ENCODE results near the gene RHO. TPM values are rescaled to one million over a fixed set of nuclear protein-coding genes. Genes with fewer than 3 reads are reported as not detected.
"Not testable (repeated sequence)": the region's sequence is repeated elsewhere in the genome, so short reads cannot be mapped to it uniquely, and the experiment has no call there.

Gene RHO
- total RNA-seq = not detected

DNA sequence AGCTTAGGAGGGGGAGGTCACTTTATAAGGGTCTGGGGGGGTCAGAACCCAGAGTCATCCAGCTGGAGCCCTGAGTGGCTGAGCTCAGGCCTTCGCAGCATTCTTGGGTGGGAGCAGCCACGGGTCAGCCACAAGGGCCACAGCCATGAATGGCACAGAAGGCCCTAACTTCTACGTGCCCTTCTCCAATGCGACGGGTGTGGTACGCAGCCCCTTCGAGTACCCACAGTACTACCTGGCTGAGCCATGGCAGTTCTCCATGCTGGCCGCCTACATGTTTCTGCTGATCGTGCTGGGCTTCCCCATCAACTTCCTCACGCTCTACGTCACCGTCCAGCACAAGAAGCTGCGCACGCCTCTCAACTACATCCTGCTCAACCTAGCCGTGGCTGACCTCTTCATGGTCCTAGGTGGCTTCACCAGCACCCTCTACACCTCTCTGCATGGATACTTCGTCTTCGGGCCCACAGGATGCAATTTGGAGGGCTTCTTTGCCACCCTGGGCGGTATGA is at the start of gene RHO:
RHO (plus strand) TSS at position 51 of the 512 bp plus-strand sequence; CDS start at position 146, 95 bp downstream.
- H3K9me3 Mint-ChIP-seq = no peaks in the 10 kb centered on the region
- ATAC-seq (no peak), DNase-seq (ENCODE audit: low spot score in 2 of 2) (no peak)
- H3K27ac Mint-ChIP-seq = peak within 1 kb of the TSS in 1 of 2 donors; percentile 17
- H3K36me3 Mint-ChIP-seq = no peaks in the 10 kb centered on the region

DNA sequence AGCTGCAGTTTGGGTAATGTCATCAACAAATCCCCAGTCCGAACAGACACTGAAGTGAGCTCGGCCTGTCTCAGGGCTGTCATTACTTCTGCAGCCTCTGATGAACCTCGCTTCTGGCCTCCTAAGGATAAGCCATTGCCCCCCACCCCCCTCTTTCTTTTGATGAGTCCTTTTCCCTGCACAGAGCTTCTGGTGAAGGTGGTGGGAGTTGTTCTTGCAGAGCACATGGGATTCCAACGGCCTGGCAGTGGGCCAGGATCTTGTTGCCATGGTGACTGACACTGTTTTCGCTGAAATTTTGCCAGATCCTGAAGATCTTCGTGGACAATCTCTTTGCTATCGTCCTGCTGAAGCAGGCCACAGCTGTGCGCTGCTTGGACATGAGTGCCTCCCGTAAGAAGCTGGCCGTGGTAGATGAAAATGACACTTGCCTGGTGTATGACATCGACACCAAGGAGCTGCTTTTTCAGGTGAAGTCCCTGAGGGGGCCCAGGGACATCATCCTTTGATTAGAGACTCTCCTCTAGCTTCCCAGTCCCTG is 47.1 kb upstream of the RHO start:
- peak overlapping the region; percentile 60 to 82 for H3K27ac Mint-ChIP-seq
- ATAC-seq; H3K36me3 Mint-ChIP-seq; H3K9me3 Mint-ChIP-seq; DNase-seq (ENCODE audit: low spot score in 2 of 2): not testable (repeated sequence)

DNA sequence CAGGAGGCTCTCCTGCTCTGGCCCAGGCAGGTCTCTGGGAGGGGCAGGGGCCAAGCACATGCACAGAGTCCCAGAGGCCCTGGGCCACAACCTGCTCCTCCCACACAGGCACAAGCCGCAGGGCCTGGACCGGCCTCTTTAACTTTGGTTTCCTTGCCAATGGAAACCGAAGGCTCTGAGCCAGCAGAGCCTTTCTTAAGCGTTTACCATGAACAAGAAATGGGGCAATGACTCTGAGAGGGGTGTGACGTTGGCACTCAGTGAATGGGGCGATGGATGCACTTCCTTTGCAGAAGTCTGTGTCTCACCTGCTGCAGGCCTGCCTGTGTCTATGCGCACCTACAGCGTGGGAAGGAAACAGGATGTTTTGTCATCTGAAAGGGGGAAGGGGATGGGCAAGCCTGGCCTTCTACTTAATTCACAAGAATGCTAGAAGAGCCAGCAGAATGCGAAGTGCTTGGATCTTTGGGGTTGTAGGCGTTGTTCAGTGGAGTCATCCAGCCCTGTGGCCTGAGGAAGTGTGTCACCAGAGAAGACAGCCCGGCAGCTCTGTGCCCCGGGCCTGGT is 46.6 kb upstream of the RHO start:
- H3K9me3 Mint-ChIP-seq = no peaks in the 10 kb centered on the region
- ATAC-seq (peak; percentile 62 to 88), DNase-seq (ENCODE audit: low spot score in 2 of 2) (peak in 1 of 2 donors; percentile 18)
- peak overlapping the region; percentile 60 to 82 for H3K27ac Mint-ChIP-seq
- peaks cover 0 to 8% of the 10 kb centered on the region in 2 donors for H3K36me3 Mint-ChIP-seq

DNA sequence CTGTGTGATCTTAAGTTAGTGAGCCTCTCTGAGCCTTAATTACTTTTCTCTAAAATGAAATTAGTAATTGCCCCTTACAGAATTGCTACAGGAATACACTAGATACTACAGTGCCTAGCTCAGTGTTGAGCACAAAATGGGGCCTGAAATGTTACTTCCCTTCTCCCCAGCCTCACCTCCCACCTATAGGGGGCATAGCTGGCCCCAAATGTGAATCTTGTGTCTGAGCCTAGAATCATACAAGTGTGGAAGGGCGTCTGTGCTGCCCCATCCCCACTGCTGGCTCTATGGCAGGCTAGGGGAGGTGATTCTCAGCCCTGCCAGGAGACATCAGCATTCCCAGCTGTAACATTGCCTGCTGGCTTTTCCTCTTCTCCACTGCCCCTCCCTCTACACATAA is 45.7 kb upstream of the RHO start:
- H3K27ac Mint-ChIP-seq = peak overlapping the region; percentile 60 to 75
- DNase-seq (ENCODE audit: low spot score in 2 of 2) (no peak), ATAC-seq (no peak)
- peaks cover 0 to 8% of the 10 kb centered on the region in 2 donors for H3K36me3 Mint-ChIP-seq
- no peaks in the 10 kb centered on the region for H3K9me3 Mint-ChIP-seq

DNA sequence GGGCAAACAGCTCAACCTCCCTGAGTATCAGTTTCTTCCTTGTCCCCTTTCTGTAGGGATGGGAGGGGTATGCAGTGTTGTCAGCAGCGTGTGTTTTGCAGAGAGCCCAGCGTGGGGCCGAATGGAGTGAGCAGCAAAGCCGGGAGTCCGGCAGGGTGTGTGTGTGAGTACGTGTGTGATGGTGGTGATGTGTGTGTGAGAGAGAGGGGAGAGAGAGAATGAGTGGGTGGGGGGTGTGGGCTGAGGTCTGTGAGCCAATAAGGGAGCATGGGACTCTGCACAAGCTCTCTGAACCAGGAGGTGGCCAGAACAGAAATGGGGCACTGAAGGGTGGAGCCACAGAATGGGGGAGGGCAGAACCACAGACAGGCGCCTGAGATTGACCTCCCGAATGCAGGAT is 44.6 kb upstream of the RHO start:
- Mint-ChIP-seq H3K27ac (no peak overlapping the region), H3K36me3 (peaks cover 0 to 8% of the 10 kb centered on the region in 2 donors), H3K9me3 (no peaks in the 10 kb centered on the region)
- DNase-seq (ENCODE audit: low spot score in 2 of 2) (no peak), ATAC-seq (no peak)

DNA sequence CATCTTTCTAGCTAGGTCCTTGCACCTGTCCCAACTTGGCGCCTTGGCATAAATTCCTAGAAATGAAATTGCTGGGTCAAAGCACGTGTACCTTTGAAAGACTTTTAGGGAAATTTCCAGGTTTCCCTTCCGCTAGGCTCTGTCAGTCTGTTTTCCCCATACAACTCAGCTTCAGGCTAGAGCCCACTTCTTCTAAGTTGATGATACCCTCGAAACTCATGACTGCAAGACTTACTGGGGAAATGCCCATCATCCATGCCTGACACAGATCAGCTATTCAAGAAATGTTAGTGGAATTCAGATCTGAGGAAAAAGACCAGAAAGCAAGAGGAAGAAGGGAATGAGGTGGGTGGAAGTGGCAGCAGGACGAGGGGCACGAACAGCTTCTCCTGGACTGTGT is 43.3 kb upstream of the RHO start:
- not testable (repeated sequence) for H3K36me3 Mint-ChIP-seq; H3K27ac Mint-ChIP-seq; ATAC-seq; H3K9me3 Mint-ChIP-seq; DNase-seq (ENCODE audit: low spot score in 2 of 2)

DNA sequence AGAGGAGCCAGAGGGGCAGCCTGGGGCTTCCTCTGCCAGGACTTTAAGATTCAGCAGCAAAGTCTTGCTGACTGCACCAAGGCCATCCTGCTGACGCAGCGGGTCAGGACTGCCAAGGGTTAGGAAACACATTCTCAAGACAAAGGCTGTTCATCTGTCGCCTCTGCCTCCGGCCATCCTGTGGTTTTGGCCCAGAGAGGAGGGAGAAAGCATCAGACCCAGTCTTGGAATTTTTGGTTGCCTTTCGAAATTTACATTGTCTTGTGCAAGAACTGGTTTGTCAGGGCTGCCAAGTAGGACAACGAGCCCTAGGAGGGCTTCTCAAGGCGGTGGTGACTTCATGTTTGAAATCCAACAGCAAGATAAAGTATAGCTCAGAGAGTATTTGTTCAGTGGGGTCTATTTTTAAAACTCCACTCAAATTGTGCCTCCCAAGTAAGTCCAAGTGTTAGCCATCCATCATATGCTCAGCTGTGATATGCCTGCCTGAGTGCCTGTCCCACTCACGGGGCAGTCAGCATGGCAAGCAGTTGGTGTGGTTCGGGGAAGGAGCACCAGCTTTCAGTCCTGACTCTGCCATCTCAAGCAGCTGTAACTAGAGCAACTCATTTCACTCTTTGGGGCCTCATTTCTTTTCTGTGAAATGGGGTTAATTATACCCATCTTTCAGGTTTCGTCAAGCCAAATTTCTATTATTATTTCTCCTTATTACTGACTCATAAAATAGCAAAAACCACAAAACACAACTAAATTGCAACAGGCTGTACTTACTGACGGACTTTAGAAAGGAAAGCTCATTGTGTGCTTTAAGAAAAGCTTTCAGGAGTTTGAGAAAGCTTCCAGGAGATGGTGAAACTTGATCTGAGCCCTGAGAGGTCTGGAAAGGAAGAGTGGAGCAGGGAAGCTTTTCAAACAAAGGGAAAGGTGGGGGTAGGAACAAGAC is 42.4 kb upstream of the RHO start:
- Mint-ChIP-seq H3K36me3 (peaks cover 0 to 8% of the 10 kb centered on the region in 2 donors), H3K9me3 (no peaks in the 10 kb centered on the region), H3K27ac (no peak overlapping the region)
- no peak for ATAC-seq
- DNase-seq (ENCODE audit: low spot score in 2 of 2) = no peak

DNA sequence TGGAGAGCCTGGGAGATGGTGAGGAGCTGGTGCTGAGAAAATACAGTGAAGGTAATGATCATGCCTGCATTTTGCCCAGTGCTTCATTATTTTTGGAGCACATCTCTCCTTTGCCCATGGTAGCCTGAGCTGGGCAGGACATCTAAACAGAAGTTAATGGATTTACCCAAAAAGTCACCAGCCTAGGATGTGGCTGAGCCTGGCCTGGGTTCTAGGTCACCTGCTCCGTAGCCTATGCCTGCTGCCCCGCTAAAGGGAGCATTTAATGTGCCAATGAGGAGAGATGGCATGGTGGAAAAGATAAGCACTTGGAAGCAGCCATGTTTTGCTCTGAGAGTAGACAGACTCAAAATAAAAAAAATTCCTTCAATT is 41.8 kb upstream of the RHO start:
- no peaks in the 10 kb centered on the region for H3K9me3 Mint-ChIP-seq
- H3K27ac Mint-ChIP-seq = no peak overlapping the region

DNA sequence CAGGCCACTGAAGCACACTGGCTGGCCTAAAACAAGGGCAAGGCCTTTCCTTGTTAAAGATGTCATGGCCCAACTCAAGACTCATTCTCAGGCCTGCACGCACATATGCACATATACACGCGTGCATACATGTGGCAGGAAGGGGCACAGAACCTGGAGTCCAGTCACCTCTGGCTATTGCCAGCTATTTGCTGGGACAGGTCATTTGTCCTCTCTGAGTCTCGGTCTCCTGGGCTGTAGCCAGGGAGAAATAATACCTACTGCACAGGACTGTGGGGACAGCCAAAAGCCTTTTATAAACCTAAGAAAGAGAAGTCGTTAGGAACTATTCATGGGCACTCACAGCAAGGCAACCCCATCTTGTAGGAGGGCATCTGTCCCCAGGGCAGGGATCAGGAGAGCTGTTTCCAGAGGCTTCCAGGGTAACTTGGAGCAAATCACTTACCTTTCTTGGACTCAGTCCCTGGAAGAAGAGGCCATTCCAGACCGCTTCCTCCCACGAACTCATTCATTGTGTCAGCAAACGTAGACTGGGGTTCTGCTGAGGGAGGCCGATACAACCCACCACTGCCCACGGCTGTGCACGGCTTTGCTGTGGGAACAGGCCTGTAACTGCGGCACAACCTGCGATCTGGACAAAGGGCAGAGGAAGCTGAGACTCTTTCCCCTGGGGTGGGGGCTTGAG is 41.1 kb upstream of the RHO start:
- Mint-ChIP-seq H3K36me3 (peaks cover 0 to under 1% of the 10 kb centered on the region in 2 donors), H3K27ac (no peak overlapping the region), H3K9me3 (no peaks in the 10 kb centered on the region)
- ATAC-seq (no peak), DNase-seq (ENCODE audit: low spot score in 2 of 2) (no peak)

More for the DNA sequence above, 41.8 kb upstream of the RHO start:
- H3K36me3 Mint-ChIP-seq = peaks cover 0 to 7% of the 10 kb centered on the region in 2 donors
- ATAC-seq = no peak
- no peak for DNase-seq (ENCODE audit: low spot score in 2 of 2)

DNA sequence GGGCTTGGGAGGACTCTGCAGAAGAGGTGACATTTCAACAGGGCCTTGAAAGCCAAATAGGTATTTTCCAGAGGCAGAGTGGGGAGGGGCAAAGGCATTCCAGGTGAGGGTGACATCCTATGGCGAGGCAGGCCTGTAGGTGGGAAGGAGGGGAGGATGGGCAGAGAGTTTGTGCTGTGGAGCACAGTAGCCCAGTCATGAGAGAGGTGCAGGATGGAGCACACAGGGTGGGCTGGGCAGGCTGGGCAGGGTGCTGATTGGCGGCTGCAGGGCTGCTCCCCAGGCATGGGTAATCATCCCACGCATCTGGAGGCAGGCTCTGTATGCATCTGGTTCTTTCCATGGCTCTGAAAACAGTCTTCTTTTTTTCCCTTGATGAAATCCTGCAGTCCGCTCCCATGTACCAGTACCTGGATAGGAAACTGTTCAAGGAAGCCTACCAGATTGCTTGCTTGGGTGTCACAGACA is 40.5 kb upstream of the RHO start:
- not testable (repeated sequence) for H3K36me3 Mint-ChIP-seq; H3K27ac Mint-ChIP-seq; DNase-seq (ENCODE audit: low spot score in 2 of 2); ATAC-seq; H3K9me3 Mint-ChIP-seq

DNA sequence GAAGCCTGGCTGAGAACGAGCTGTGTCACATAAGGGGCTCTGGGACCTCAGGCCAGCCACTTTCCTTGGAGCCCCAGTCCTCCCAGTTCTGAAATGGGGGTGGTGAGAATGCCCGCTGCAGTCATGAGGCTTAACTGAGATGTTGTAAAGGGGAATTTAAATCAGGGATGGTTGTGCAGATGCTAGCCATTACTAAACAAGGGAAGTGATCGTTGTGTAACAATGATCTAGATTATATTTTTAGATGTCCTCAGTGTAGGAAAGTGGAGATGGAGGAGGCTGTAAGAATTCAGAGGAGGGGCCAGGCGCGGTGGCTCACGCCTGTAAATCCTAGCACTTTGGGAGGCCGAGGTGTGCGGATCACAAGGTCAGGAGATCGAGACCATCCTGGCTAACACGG is 39.2 kb upstream of the RHO start:
- not testable (repeated sequence) for H3K27ac Mint-ChIP-seq; H3K36me3 Mint-ChIP-seq; DNase-seq (ENCODE audit: low spot score in 2 of 2); ATAC-seq; H3K9me3 Mint-ChIP-seq

DNA sequence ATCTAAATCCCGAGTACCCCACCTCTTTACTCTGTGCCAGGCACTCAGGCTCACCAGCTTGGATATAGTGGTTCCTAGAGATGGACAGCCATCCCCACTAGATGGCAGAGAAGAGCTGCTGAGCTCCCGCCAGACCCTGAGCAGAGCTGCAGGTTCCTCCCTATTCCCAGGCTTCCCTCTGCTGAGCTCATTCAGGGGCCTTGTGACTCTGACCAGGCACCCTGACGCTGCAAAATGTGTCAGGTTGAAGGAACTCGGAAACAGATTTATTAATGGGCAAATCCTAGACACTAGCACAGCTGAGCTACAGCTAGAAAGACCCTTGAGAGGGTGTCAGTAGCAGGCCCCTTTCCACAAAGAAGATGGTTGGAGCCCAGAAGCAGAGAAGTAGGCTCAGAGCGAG is 38.2 kb upstream of the RHO start:
- H3K9me3 Mint-ChIP-seq = no peaks in the 10 kb centered on the region
- no peak overlapping the region for H3K27ac Mint-ChIP-seq
- DNase-seq (ENCODE audit: low spot score in 2 of 2) (peak in 1 of 2 donors; percentile 43), ATAC-seq (peak; percentile 93 to 95)
- H3K36me3 Mint-ChIP-seq = no peaks in the 10 kb centered on the region

DNA sequence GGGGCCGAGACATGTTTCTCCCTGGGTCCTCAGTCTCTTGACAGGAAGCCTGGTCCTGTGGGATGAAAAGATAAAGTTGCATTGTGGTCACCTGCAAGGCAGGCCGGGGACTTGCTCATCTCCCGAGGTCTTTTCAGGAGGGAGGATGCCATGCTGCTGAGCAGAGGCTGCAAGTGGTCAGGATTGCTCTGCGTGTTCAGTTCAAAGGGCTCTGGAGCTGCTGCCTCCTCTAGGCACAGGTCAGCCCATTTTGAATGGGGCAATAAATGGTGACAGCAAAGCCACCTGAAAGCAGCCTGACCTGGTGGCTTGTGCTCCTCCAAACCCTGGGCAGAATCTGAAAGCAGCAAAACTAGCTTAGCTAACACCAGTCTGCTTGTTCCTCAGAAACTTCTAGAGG is 37.4 kb upstream of the RHO start:
- not testable (repeated sequence) for H3K27ac Mint-ChIP-seq; DNase-seq (ENCODE audit: low spot score in 2 of 2); ATAC-seq; H3K9me3 Mint-ChIP-seq; H3K36me3 Mint-ChIP-seq

DNA sequence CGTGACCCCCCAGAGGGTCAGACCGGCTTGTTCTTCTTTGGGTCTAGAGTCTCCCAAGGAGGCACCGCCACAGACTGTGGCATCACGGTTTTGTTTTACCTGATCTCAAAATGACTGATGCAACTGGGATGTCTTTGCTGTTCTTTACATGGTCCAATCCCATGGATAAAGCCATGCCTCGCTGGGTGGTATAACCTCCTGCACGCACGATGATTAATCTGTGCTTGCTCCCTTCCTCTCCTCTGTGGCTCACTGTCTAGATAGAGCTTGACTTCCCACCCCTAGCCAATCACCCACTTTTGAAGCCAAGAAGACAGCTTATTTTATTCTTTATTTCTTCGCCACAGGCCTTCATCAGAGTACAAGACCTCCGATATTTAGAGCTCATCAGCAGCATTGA is 36.6 kb upstream of the RHO start:
- H3K27ac Mint-ChIP-seq = peak overlapping the region in 1 of 2 donors; percentile 4
- no peak for ATAC-seq
- no peaks in the 10 kb centered on the region for H3K36me3 Mint-ChIP-seq
- DNase-seq (ENCODE audit: low spot score in 2 of 2) = no peak
- H3K9me3 Mint-ChIP-seq = no peaks in the 10 kb centered on the region

DNA sequence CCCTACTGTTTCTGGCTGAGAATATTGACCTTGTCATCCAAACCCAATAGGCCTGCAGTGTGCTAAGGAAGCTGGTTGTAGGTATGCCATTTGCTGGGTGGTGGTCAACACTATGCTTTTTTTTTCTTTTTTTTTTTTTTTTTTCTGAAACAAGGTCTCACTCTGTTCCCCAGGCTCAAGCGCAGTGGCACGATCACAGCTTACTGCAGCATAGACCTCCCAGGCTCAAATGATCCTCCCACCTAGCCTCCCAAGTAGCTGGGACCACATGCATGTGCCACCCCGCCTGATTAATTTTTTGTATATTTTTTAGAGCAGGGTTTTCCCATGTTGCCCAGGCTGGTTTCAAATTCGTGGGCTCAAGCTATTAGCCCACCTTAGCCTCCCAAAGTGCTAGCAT is 35.7 kb upstream of the RHO start:
- H3K27ac Mint-ChIP-seq = no peak overlapping the region
- no peak for ATAC-seq
- no peak for DNase-seq (ENCODE audit: low spot score in 2 of 2)
- H3K9me3 Mint-ChIP-seq = no peaks in the 10 kb centered on the region
- no peaks in the 10 kb centered on the region for H3K36me3 Mint-ChIP-seq

DNA sequence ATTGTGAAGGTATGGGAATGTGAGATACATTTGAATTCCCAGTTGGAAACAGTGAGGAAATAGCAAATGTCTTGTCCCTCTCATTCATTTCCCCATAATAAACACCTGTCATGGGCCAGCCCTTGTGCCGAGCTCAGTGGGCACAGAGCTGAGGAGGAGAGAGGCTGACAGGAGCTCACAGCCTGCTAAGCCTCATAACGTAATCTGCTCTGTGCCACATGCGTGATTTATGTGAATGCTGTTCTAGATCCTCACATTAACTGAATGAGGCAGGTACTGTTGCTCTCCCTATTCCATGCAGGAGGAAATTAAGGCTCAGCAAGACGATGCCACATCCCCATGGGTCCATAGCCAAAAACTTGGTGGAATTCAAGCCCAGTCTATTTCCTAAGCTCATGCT is 35.2 kb upstream of the RHO start:
- H3K27ac Mint-ChIP-seq = no peak overlapping the region
- H3K36me3 Mint-ChIP-seq = no peaks in the 10 kb centered on the region
- no peak for DNase-seq (ENCODE audit: low spot score in 2 of 2)
- no peaks in the 10 kb centered on the region for H3K9me3 Mint-ChIP-seq
- ATAC-seq = no peak

DNA sequence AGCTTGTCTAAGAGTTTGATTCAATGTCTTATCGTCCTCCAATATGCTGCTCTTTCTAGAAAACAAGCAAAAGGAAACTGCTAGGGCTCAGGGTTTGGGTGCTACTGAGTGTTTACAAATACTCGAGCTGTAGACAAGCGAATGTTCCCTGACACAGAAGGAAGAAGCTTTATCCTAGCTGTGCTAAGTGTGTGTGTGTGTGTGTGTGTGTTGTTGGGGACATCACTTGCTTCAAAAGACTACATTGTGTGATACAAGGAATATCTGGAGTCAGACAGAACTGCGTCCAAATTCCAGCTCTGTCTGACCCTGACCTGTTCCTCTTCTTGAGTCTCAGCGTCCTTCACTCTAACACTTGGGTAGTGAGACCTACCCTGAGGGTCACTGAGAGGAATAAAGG is 33.9 kb upstream of the RHO start:
- H3K9me3 Mint-ChIP-seq; DNase-seq (ENCODE audit: low spot score in 2 of 2); ATAC-seq; H3K36me3 Mint-ChIP-seq; H3K27ac Mint-ChIP-seq: not testable (repeated sequence)

All from activated naive CD4-positive, alpha-beta T cell treated with anti-CD3 and anti-CD28 coated beads, Interleukin-2, amount 50 U/mL, for 72 hours (primary cell).